ENCODE data around the gene PRDM12. TPM values are rescaled to one million over a fixed set of nuclear protein-coding genes. Genes with fewer than 3 reads are reported as not detected.

The PRDM12 gene
- total RNA-seq, 1 experiment from 2014 or later, result 0.34 TPM

GRCh38 chr9:130713286-130713960 lies 49.0 kb downstream of the PRDM12 start:
- peak overlapping the region; percentile 80 for H3K4me3 ChIP-seq (ENCODE audit: low read depth, low read length)
- no TSS peak for BruUV-seq (replicated peaks)
- TF ChIP-seq CTCF (IDR thresholded peaks at IDR 0.05; ENCODE audit: insufficient read depth in 1 of 2, low read depth in 1 of 2, low read length in 1 of 2, severe bottlenecking in 1 of 2, unreplicated experiment in 1 of 2), result no peak
- Mint-ChIP-seq H3K27me3 (ENCODE audit: insufficient read depth, unreplicated experiment) (no peaks in the 10 kb centered on the region), H3K9me3 (ENCODE audit: unreplicated experiment) (no peaks in the 10 kb centered on the region), H3K27ac (ENCODE audit: unreplicated experiment) (peak overlapping the region; percentile 96), H3K4me1 (ENCODE audit: low read depth, unreplicated experiment) (peaks cover 8% of the 10 kb centered on the region), H3K36me3 (ENCODE audit: insufficient read depth, unreplicated experiment) (peaks cover 23% of the 10 kb centered on the region), H3K4me3 (ENCODE audit: unreplicated experiment) (peak overlapping the region; percentile 96)
- peak in 1 of 2 experiments; percentile 27 for DNase-seq
- POLR2A ChIA-PET, result no interaction called here
- H3K36me3 ChIP-seq (ENCODE audit: control insufficient read depth, insufficient read depth, low read length), result no peaks in the 10 kb centered on the region
- CTCF ChIA-PET, result interaction anchor here (0.8 kb wide), 1 partner anchor 153 kb away, joined by 5 read pairs; no protein-coding TSS in a partner anchor
- no peaks in the 10 kb centered on the region for H3K27me3 ChIP-seq (replicated peaks; ENCODE audit: control insufficient read depth, insufficient read depth, low read length)
- peaks cover 22% of the 10 kb centered on the region for H3K4me1 ChIP-seq
- intact Hi-C loops (cut with micrococcal nuclease; ENCODE audit: unreplicated experiment), result loop anchor here (2.0 to 5.0 kb wide), 2 partner anchors 21 to 229 kb away; partner anchors contain the start of gene EXOSC2
- no peaks in the 10 kb centered on the region for H3K9me3 ChIP-seq

GRCh38 chr9:130714586-130715110 lies 50.3 kb downstream of the PRDM12 start:
- CTCF ChIA-PET, result no interaction called here
- Mint-ChIP-seq H3K27me3 (ENCODE audit: insufficient read depth, unreplicated experiment) (no peaks in the 10 kb centered on the region), H3K4me3 (ENCODE audit: unreplicated experiment) (peak overlapping the region; percentile 96), H3K27ac (ENCODE audit: unreplicated experiment) (peak overlapping the region; percentile 25), H3K9me3 (ENCODE audit: unreplicated experiment) (no peaks in the 10 kb centered on the region), H3K4me1 (ENCODE audit: low read depth, unreplicated experiment) (peaks cover 8% of the 10 kb centered on the region), H3K36me3 (ENCODE audit: insufficient read depth, unreplicated experiment) (peaks cover 23% of the 10 kb centered on the region)
- intact Hi-C loops (cut with micrococcal nuclease; ENCODE audit: unreplicated experiment), result loop anchor here (5.0 kb wide), 1 partner anchor 228 kb away; no protein-coding TSS in a partner anchor
- H3K27me3 ChIP-seq (replicated peaks; ENCODE audit: control insufficient read depth, insufficient read depth, low read length), result no peaks in the 10 kb centered on the region
- H3K36me3 ChIP-seq (ENCODE audit: control insufficient read depth, insufficient read depth, low read length), result no peaks in the 10 kb centered on the region
- no peaks in the 10 kb centered on the region for H3K9me3 ChIP-seq
- peak overlapping the region; percentile 80 for H3K4me3 ChIP-seq (ENCODE audit: low read depth, low read length)
- BruUV-seq (replicated peaks), result no TSS peak
- DNase-seq, result no peak
- POLR2A ChIA-PET, result no interaction called here
- peaks cover 22% of the 10 kb centered on the region for H3K4me1 ChIP-seq
- TF ChIP-seq CTCF (IDR thresholded peaks at IDR 0.05; ENCODE audit: insufficient read depth in 1 of 2, low read depth in 1 of 2, low read length in 1 of 2, severe bottlenecking in 1 of 2, unreplicated experiment in 1 of 2), result no peak

- H3K4me1 Mint-ChIP-seq (ENCODE audit: low read depth, unreplicated experiment), result peaks cover 8% of the 10 kb centered on the region
- peak overlapping the region; percentile 96 for H3K4me3 Mint-ChIP-seq (ENCODE audit: unreplicated experiment)
- H3K4me3 ChIP-seq (ENCODE audit: low read depth, low read length), result peak overlapping the region; percentile 23
- peaks cover 22% of the 10 kb centered on the region for H3K4me1 ChIP-seq
- no peak overlapping the region for H3K27ac Mint-ChIP-seq (ENCODE audit: unreplicated experiment)
- ChIA-PET POLR2A (no interaction called here), CTCF (no interaction called here)
- H3K9me3 ChIP-seq, result no peaks in the 10 kb centered on the region
- peaks cover 18% of the 10 kb centered on the region for H3K36me3 Mint-ChIP-seq (ENCODE audit: insufficient read depth, unreplicated experiment)
- no peaks in the 10 kb centered on the region for H3K36me3 ChIP-seq (ENCODE audit: control insufficient read depth, insufficient read depth, low read length)
- no peaks in the 10 kb centered on the region for H3K27me3 ChIP-seq (replicated peaks; ENCODE audit: control insufficient read depth, insufficient read depth, low read length)
- intact Hi-C loops (cut with micrococcal nuclease; ENCODE audit: unreplicated experiment), result no loop called here
- BruUV-seq (replicated peaks), result no TSS peak
- TF ChIP-seq CTCF (IDR thresholded peaks at IDR 0.05; ENCODE audit: insufficient read depth in 1 of 2, low read depth in 1 of 2, low read length in 1 of 2, severe bottlenecking in 1 of 2, unreplicated experiment in 1 of 2), result no peak
- no peaks in the 10 kb centered on the region for H3K9me3 Mint-ChIP-seq (ENCODE audit: unreplicated experiment)
- H3K27me3 Mint-ChIP-seq (ENCODE audit: insufficient read depth, unreplicated experiment), result no peaks in the 10 kb centered on the region
- no peak for DNase-seq
Observed at GRCh38 chr9:130715270-130715669, 50.9 kb downstream of the PRDM12 start.

All from Caco-2 (cell line).